Liver (tissue), 9 donors: Measurements from ENCODE around the gene SORCS2. TPM values are rescaled to one million over a fixed set of nuclear protein-coding genes. Genes with fewer than 3 reads are reported as not detected.

Source experiments
- DNase-seq: peaks from one replicate; pipeline ENCODE4 v3.0.0-alpha.2; 2017; ENCODE audit warnings: low spot score
- H3K27ac ChIP-seq, 2 donors: one replicate each; pipeline ENCODE4 v1.7.0; 2013; ENCODE audit warnings: inconsistent platforms in 2 of 2, low read length in 2 of 2, control low read depth in 1 of 2, low read depth in 1 of 2, mild to moderate bottlenecking in 1 of 2
- H3K27me3 ChIP-seq, 4 donors: one replicate each; pipeline versions ENCODE4 v1.6.1 to v1.7.0; 2013; ENCODE audit warnings: low read length in 3 of 4, inconsistent platforms in 1 of 4, mild to moderate bottlenecking in 1 of 4, moderate library complexity in 1 of 4; ENCODE audit not compliant: control insufficient read depth in 4 of 4, insufficient read depth in 4 of 4
- H3K36me3 ChIP-seq, 4 donors: one replicate each; pipeline versions ENCODE4 v1.6.1 to v1.7.0; 2013; ENCODE audit warnings: low read length in 3 of 4, mild to moderate bottlenecking in 3 of 4, low read depth in 1 of 4, moderate library complexity in 1 of 4; ENCODE audit not compliant: control insufficient read depth in 4 of 4, insufficient read depth in 3 of 4
- H3K4me1 ChIP-seq, 4 donors: one replicate each; pipeline versions ENCODE4 v1.6.1 to v1.7.0; 2013; ENCODE audit warnings: low read length in 3 of 4, mild to moderate bottlenecking in 3 of 4, moderate library complexity in 1 of 4; ENCODE audit not compliant: control insufficient read depth in 4 of 4, insufficient read depth in 4 of 4
- H3K4me3 ChIP-seq, 3 donors: one replicate each; pipeline versions ENCODE4 v1.6.1 to v1.7.0; 2013; ENCODE audit warnings: low read length in 3 of 3, control low read depth in 1 of 3, low read depth in 1 of 3, mild to moderate bottlenecking in 1 of 3
- H3K9ac ChIP-seq, 2 donors: one replicate each; pipeline ENCODE4 v1.7.0; 2013; ENCODE audit warnings: low read length in 2 of 2, mild to moderate bottlenecking in 2 of 2, moderate library complexity in 2 of 2, control low read depth in 1 of 2, low read depth in 1 of 2
- H3K9me3 ChIP-seq, 4 donors: one replicate each; pipeline versions ENCODE4 v1.6.1 to v1.7.0; 2013; ENCODE audit warnings: low read length in 3 of 4; ENCODE audit not compliant: control insufficient read depth in 4 of 4
- EGR1 ChIP-seq, 2 donors: IDR thresholded peaks; 2 replicates each; pipeline ENCODE4 v1.6.1; 2016 to 2018; ENCODE audit warnings: antibody characterized with exemption in 2 of 2, low read depth in 2 of 2
- FOXA1 ChIP-seq: IDR thresholded peaks from 2 replicates; pipeline ENCODE4 v1.6.1; 2016; ENCODE audit warnings: antibody characterized with exemption
- FOXA2 ChIP-seq: IDR thresholded peaks from 2 replicates; pipeline ENCODE4 v1.6.1; 2016; ENCODE audit warnings: antibody characterized with exemption
- GABPA ChIP-seq, 2 donors: IDR thresholded peaks in 1 of 2; conservative IDR thresholded peaks in 1 of 2; 2 replicates each; pipeline ENCODE4 v1.6.1; 2016; ENCODE audit warnings: antibody characterized with exemption in 2 of 2, mild to moderate bottlenecking in 1 of 2, moderate library complexity in 1 of 2
- HNF4A ChIP-seq, 2 donors: conservative IDR thresholded peaks; 2 replicates each; pipeline ENCODE4 v1.6.1; 2016; ENCODE audit warnings: antibody characterized with exemption in 2 of 2, mild to moderate bottlenecking in 2 of 2
- HNF4G ChIP-seq: IDR thresholded peaks from 2 replicates; pipeline ENCODE4 v1.6.1; 2016; ENCODE audit warnings: antibody characterized with exemption
- JUND ChIP-seq, 2 donors: IDR thresholded peaks; 2 replicates each; pipeline ENCODE4 v1.6.1; 2016; ENCODE audit warnings: antibody characterized with exemption in 2 of 2
- NR2F2 ChIP-seq: IDR thresholded peaks from 2 replicates; pipeline ENCODE4 v1.6.1; 2016; ENCODE audit warnings: antibody characterized with exemption
- RAD21 ChIP-seq, 2 donors: IDR thresholded peaks; 2 replicates each; pipeline ENCODE4 v1.6.1; 2016; ENCODE audit warnings: antibody characterized with exemption in 2 of 2, mild to moderate bottlenecking in 2 of 2
- RXRA ChIP-seq, 2 donors: IDR thresholded peaks; 2 replicates each; pipeline ENCODE4 v1.6.1; 2017 to 2018; ENCODE audit warnings: antibody characterized with exemption in 2 of 2, mild to moderate bottlenecking in 1 of 2
- SP1 ChIP-seq: IDR thresholded peaks from 2 replicates; pipeline ENCODE4 v1.6.1; 2018; ENCODE audit warnings: antibody characterized with exemption, mild to moderate bottlenecking
- TAF1 ChIP-seq: conservative IDR thresholded peaks from 2 replicates; pipeline ENCODE4 v1.6.1; 2016; ENCODE audit warnings: antibody characterized with exemption, mild to moderate bottlenecking
- WGBS: extraction: QIAGEN DNeasy Blood & Tissue Kit; methylation state at CpG from one replicate; pipeline ENCODE4 v1.1.7; 2013; 5-methylcytosine and 5-hydroxymethylcytosine counted together
- polyA plus RNA-seq, 2 donors: library from polyadenylated mRNA; stranded (reverse) in 1 of 2; unstranded in 1 of 2; fragments of 200-250 nt in 1 of 2; fragments of >200 nt in 1 of 2; fragmentation: Nextera tagmentation in 1 of 2; extraction: Ambion mirVana in 1 of 2; gene quantifications; one replicate each; pipeline versions ENCODE4 v1.2.1 to v1.2.3, GENCODE V29; 2013 to 2015
- total RNA-seq, 2 donors: library from RNA; depleted of rRNA; stranded (reverse); fragments of >200 nt; gene quantifications; one replicate each; pipeline ENCODE4 v1.2.3, GENCODE V29; 2014
- TF ChIP-seq, protein P1 (sequence below): IDR thresholded peaks from 2 replicates; pipeline ENCODE4 v1.6.1; 2016; ENCODE audit warnings: antibody characterized with exemption, mild to moderate bottlenecking
- TF ChIP-seq, protein P2 (sequence below): IDR thresholded peaks from 2 replicates; pipeline ENCODE4 v1.6.1; 2016; ENCODE audit warnings: antibody characterized with exemption
- TF ChIP-seq, protein P3 (sequence below): IDR thresholded peaks from 2 replicates; pipeline ENCODE4 v1.6.1; 2016; ENCODE audit warnings: antibody characterized with exemption
- TF ChIP-seq, protein P4 (sequence below): fragments of 150-350 bp; IDR thresholded peaks from 2 replicates; pipeline ENCODE4 v1.5.1; 2017; ENCODE audit warnings: improper control_type of control experiment, low read depth, low read length; ENCODE audit not compliant: missing input control
- donor health status: healthy.
- donor health status: healthy.
- donor health status: healthy.
- donor health status: healthy.
- donor health status: healthy.

Gene SORCS2
- total and polyA plus RNA-seq, 4 donors = 0.10 to 1.4 (median 0.92) TPM

DNA sequence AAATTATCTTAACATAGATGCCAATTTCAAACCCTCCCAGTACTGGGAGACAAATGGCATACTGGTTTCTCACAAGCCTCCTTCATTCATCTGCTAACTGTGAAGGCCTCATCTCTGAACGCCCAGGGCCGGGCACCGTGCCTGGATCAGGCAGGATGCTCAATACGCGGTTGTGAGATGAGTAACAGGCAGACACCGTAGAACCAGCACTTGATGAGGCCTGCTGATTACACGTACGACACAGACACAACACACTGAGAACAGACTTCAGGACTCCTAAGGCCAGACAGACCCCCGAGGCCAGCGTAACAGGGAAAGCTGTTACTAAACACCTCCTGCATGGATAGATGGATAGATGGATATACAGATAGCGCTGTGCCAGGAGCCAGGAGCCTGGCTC lies 592.7 kb downstream of the SORCS2 start:
- TF ChIP-seq FOXA1 = no peak
- no peak for TF ChIP-seq SP1
- no peak for TF ChIP-seq GABPA (IDR thresholded peaks at IDR 0.05 in 1 of 2, conservative IDR thresholded peaks at IDR 0.05 in 1 of 2)
- TF ChIP-seq, protein P1, sequence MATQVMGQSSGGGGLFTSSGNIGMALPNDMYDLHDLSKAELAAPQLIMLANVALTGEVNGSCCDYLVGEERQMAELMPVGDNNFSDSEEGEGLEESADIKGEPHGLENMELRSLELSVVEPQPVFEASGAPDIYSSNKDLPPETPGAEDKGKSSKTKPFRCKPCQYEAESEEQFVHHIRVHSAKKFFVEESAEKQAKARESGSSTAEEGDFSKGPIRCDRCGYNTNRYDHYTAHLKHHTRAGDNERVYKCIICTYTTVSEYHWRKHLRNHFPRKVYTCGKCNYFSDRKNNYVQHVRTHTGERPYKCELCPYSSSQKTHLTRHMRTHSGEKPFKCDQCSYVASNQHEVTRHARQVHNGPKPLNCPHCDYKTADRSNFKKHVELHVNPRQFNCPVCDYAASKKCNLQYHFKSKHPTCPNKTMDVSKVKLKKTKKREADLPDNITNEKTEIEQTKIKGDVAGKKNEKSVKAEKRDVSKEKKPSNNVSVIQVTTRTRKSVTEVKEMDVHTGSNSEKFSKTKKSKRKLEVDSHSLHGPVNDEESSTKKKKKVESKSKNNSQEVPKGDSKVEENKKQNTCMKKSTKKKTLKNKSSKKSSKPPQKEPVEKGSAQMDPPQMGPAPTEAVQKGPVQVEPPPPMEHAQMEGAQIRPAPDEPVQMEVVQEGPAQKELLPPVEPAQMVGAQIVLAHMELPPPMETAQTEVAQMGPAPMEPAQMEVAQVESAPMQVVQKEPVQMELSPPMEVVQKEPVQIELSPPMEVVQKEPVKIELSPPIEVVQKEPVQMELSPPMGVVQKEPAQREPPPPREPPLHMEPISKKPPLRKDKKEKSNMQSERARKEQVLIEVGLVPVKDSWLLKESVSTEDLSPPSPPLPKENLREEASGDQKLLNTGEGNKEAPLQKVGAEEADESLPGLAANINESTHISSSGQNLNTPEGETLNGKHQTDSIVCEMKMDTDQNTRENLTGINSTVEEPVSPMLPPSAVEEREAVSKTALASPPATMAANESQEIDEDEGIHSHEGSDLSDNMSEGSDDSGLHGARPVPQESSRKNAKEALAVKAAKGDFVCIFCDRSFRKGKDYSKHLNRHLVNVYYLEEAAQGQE = no peak
- no peak for TF ChIP-seq NR2F2
- TF ChIP-seq HNF4G = no peak
- TF ChIP-seq RAD21 (IDR thresholded peaks at IDR 0.05) = no peak
- Histone ChIP-seq H3K4me1 (no peaks in the 10 kb centered on the region), H3K4me3 (no peak overlapping the region), H3K36me3 (no peaks in the 10 kb centered on the region), H3K9me3 (no peaks in the 10 kb centered on the region), H3K27me3 (no peaks in the 10 kb centered on the region), H3K27ac (no peak overlapping the region), H3K9ac (no peak overlapping the region)
- WGBS = 94% methylated on average over 11 of the region's 11 CpGs
- DNase-seq = no peak

DNA sequence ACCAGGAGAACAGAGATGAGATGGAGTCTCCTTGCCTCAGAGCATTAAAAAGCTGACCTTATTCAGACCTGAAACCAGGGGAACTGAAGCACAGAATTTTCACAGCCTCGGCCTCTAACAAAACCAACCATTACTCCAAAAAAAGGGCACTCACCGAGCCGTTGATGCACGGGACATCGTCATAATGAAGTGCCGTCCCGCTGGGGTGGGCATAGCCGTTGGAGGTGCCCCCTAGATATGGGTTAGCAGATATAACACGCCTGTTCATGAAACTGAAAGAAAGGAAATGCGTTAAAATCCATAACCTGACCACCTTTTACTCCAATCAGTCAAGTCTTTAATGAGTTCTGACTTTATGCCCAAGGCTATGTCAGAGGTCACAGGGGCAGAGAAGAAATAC lies 593.7 kb downstream of the SORCS2 start:
- TF ChIP-seq, protein P2, sequence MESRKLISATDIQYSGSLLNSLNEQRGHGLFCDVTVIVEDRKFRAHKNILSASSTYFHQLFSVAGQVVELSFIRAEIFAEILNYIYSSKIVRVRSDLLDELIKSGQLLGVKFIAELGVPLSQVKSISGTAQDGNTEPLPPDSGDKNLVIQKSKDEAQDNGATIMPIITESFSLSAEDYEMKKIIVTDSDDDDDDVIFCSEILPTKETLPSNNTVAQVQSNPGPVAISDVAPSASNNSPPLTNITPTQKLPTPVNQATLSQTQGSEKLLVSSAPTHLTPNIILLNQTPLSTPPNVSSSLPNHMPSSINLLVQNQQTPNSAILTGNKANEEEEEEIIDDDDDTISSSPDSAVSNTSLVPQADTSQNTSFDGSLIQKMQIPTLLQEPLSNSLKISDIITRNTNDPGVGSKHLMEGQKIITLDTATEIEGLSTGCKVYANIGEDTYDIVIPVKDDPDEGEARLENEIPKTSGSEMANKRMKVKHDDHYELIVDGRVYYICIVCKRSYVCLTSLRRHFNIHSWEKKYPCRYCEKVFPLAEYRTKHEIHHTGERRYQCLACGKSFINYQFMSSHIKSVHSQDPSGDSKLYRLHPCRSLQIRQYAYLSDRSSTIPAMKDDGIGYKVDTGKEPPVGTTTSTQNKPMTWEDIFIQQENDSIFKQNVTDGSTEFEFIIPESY = no peak
- TF ChIP-seq NR2F2 = no peak
- no peak for TF ChIP-seq FOXA2
- no peak for TF ChIP-seq RAD21 (IDR thresholded peaks at IDR 0.05)
- no peak for TF ChIP-seq JUND (IDR thresholded peaks at IDR 0.05)
- TF ChIP-seq HNF4A (conservative IDR thresholded peaks at IDR 0.05) = no peak
- no peak for TF ChIP-seq GABPA (IDR thresholded peaks at IDR 0.05 in 1 of 2, conservative IDR thresholded peaks at IDR 0.05 in 1 of 2)
- no peak for TF ChIP-seq TAF1
- TF ChIP-seq FOXA1 = no peak
- TF ChIP-seq RXRA (IDR thresholded peaks at IDR 0.05) = no peak
- no peak for TF ChIP-seq EGR1 (IDR thresholded peaks at IDR 0.05; ENCODE audit: low read depth in 2 of 2)
- no peak for TF ChIP-seq HNF4G
- TF ChIP-seq, protein P3, sequence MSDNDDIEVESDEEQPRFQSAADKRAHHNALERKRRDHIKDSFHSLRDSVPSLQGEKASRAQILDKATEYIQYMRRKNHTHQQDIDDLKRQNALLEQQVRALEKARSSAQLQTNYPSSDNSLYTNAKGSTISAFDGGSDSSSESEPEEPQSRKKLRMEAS = no peak
- TF ChIP-seq, protein P4, sequence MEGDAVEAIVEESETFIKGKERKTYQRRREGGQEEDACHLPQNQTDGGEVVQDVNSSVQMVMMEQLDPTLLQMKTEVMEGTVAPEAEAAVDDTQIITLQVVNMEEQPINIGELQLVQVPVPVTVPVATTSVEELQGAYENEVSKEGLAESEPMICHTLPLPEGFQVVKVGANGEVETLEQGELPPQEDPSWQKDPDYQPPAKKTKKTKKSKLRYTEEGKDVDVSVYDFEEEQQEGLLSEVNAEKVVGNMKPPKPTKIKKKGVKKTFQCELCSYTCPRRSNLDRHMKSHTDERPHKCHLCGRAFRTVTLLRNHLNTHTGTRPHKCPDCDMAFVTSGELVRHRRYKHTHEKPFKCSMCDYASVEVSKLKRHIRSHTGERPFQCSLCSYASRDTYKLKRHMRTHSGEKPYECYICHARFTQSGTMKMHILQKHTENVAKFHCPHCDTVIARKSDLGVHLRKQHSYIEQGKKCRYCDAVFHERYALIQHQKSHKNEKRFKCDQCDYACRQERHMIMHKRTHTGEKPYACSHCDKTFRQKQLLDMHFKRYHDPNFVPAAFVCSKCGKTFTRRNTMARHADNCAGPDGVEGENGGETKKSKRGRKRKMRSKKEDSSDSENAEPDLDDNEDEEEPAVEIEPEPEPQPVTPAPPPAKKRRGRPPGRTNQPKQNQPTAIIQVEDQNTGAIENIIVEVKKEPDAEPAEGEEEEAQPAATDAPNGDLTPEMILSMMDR = no peak
- no peaks in the 10 kb centered on the region for H3K27me3 ChIP-seq
- no peak overlapping the region for H3K4me3 ChIP-seq
- no peaks in the 10 kb centered on the region for H3K9me3 ChIP-seq
- H3K36me3 ChIP-seq = no peaks in the 10 kb centered on the region
- no peak overlapping the region for H3K9ac ChIP-seq
- no peak overlapping the region for H3K27ac ChIP-seq
- WGBS = 91% methylated on average over 10 of the region's 10 CpGs
- DNase-seq = no peak
- no peaks in the 10 kb centered on the region for H3K4me1 ChIP-seq
